Smooth muscle cell of the coronary artery (primary cell): ENCODE measurements around the gene PLK5. TPM values are rescaled to one million over a fixed set of nuclear protein-coding genes. Genes with fewer than 3 reads are reported as not detected.

Experiments used
- total RNA-seq: library from RNA; depleted of rRNA; stranded (reverse); fragments of >200 nt; gene quantifications from 2 replicates; pipeline ENCODE4 v1.2.3, GENCODE V29; 2014; ENCODE audit warnings: low replicate concordance

The PLK5 gene, protein sequence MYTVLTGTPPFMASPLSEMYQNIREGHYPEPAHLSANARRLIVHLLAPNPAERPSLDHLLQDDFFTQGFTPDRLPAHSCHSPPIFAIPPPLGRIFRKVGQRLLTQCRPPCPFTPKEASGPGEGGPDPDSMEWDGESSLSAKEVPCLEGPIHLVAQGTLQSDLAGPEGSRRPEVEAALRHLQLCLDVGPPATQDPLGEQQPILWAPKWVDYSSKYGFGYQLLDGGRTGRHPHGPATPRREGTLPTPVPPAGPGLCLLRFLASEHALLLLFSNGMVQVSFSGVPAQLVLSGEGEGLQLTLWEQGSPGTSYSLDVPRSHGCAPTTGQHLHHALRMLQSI
- total RNA-seq, result not detected in 2 replicates

DNA sequence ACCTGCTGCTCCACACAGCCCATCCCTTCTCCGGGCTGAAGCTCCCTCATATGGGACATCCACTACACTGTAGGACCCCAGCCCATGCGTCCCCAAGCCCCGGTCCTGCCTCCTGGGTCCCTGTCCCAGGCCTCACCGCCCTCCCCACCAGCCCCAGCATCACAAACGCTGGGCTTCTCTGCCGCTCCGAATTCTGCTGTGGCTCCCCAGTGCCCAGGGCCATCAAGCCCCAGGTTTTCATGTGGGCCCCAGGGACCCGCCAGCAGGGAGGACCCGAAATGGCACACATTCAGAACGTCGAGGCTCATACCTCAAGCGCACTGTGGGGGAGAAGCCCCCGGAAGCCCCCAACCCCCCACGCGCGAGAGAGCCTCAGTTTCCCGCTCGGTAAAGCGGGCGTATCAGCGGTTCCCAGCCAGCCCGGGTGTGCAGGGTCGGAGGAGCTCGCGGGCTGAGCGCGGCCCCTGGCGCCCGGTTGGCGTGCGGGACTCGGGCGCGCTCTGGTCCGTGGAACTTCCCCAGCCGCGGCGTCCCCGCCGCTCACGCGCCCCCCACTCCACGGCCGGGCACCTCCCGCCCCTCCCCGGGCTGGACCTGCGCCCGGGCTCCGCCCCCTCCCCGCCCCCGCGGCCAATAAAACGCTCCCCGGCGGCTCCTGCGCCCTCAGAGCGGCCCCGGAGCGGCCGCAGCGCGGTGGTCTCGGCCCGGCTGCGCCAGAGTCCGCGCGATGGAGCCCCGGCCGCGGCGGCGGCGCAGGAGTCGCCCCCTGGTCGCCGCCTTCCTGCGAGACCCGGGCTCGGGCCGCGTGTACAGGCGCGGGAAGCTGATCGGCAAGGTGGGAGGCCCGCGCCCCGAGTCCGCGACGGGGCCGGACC is at the start of gene PLK5:
TSS of gene PLK5 (plus strand) at position 666 of the 875 bp plus-strand sequence. CDS start 2,920 bp downstream, outside the sequence.

DNA sequence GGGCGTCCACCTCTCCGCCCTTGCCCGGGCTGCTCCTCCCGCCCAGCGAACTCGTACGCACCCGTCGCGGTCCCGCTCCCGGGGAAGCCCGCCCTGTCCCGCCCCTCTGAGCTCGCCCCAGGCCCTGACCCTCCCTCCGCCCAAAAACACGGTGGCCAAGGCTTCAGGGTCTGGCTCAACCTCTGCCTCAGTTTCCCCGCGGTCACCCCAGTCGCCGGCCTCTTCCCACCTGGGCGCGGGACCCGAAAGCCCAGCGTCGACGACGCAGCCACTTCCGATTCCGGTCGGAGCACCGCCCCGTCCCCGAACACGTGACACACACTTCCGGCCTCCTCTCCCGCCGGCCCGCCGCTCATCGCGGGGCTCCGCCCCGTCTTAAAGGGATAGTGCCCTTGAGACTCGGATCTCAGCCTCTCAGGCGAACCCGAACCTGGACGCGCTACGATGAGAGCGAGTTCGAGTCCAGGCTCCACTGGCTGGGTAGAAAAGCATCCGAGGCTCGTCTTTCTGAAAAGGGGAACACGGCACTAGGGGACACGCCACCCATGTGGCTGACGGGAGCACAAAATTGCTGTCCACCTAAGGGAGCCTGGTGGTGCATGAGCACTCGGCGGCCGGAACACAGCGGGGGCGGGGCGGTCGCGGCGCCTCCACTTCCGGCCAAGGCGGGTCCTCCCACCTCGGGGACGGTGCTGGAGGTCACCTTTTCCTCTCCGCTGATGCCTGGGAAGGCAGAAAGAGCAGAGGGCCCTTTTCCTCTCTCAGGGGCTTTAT is 44.8 kb upstream of the PLK5 start, which contains the start of gene C19orf25:
TSS of gene C19orf25 (minus strand) at position 282 of the 774 bp plus-strand sequence. CDS start 312 bp downstream, outside the sequence.

DNA sequence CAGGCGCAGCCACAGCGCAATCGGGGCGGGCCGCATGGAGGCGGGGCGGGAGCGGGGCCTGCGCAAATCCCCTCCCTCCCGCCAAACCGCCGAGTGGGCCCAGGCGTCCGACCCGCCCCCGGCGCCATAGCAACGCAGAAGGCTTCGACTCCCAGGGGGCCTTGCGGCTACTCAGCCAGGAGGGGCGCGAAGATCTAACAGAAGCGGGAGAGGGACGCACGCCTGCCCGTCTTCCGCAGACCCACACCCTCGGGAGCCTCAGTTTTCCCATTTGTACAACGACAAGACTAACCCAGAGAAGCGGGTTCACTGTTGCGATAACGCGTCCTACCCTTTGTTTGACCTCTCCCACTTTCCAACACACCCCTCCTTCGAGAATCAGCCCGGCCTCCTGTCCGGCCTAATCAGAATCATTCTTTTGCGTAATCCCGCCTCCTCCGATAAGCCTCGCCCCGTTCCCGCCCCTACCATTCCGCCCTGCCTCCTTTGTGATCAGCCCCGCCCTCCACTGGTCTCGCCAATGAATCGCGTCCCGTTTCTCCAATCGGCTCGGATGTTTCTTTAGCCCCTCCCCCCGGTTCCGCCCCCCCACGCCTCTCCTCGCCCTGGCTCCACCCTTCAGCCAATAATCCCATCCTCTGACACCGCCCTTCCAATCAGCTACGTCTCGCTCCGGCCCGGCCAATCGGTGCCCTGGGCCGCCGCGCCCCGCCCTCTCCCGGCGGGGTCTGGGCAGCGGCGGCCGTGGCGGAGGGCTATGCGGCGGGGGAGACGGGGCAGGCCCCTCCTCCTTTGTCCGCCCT is 33.4 kb upstream of the PLK5 start, which contains the start of gene PCSK4:
TSS of gene PCSK4 (minus strand) at position 40 of the 803 bp plus-strand sequence. CDS start at position 36, 4 bp downstream.

DNA sequence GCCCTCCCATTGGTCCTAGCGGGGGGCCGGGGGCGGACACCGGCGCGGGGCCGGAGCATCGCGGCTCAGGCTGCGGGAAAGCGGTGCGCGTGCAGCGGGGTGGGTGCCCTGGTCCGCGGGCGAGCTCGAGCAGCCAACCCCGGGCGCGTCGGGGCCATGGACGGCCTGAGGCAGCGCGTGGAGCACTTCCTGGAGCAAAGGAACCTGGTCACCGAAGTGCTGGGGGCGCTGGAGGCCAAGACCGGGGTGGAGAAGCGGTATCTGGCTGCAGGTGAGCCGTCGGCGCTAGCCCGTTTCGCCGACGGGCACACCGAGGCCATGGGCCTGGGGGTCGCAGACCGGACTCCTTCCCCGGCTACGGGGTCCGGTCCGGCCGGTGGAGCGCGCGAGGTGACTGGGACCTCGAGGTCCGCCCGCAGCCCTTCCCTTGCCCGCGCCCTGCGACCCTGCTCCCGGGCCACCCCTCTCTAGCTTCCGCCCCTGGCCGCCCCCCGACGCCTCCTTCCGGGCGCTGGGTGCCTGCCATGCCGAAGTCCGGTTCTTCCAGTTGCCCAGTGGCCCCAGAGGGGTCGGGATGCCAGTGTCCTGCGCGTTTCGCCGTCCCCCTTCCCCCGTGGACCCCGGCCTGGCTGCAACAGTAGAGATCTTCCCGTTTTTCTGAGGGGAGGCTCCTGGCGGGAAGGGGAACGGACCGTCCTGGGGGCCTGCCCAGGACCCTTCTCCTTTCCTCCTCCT is 32.6 kb upstream of the PLK5 start, which contains the start of gene REEP6:
TSS of gene REEP6 (plus strand) at position 68 of the 735 bp plus-strand sequence. CDS start at position 157, 89 bp downstream.

DNA sequence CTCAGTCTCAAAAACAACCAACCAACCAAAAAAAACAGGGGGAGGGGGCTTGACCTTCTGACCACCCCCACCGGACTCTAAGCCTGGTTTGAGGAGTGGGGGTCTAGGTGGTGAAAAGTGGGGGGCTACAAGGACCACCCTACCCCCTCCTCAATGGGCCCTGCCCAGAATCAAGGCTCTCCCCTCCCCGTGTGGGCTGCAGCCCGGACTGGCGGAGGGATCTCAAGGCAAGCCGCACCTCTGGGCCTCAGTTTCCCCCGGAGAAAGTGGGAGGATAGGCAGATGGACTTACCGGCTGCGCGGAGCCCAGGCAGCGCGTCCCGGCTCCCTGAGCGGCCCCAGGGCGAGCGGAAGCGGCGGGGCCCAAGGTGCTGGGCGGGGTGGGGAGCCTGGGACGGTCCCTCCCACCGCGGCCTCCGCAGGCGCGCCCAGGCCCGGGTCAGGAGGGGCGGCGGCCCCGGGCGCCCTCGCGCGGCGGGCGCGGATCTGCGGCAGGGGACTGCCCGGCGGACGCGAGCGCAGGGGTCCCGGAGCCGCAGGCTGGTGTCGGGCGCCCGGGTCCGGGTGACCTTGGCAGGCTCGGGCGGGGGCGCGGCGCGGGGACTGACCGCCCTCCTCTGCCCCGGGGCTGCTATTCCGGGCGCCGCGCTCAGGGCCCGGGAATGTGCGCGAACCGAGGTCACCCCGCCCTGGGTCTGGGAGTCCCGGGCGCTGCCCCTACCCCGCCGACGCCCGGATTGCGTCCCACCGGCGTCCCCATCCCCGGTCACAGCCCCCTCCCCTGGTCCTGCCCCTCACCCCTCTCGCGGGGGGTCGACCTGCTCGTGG is 11.0 kb upstream of the PLK5 start, which contains the start of gene ADAMTSL5:
TSS of gene ADAMTSL5 (minus strand) at position 349 of the 828 bp plus-strand sequence. CDS start 2,076 bp downstream, outside the sequence.

DNA sequence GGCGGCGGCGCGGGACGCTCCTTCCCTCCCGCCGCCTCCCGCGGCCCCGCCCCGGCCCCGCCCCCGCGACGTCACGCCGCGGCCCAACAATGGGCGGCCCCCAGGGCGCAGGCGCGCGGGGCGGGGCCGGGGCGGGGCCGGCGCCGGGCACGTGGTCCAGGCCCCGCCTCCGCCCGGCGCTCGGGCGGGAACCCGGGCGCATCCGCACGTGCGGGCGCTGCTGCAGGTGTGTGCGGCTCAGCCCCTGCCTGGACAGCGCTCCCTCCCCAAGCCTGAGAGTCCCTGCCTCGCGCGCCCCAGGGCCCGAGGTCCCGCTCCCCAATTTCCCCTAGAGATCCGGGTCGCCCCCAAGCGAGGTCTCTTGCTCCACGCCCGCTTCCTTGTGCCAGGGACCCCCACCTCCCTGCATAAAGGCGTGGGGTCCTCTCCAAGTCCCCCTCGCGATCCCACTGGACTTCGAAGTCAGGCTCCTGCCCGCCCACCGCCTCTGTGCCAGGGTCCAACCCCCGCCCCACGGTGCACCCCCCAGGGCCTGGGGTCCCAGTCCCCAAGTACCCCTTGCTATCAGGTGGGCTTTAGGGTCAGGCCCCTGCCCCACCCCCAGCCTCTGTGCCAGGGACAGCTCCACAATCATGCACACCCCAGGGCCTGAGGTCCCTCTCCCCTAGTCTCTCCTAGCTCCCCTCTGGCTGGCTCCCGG is 44.6 kb downstream of the PLK5 start, which contains the start of gene MEX3D:
TSS of gene MEX3D (minus strand) at position 6 of the 700 bp plus-strand sequence. CDS start 267 bp downstream, outside the sequence.

Other genes starting within 250 kb of the PLK5 start
- gene FAM174C, start 248.5 kb upstream of the PLK5 start, total RNA-seq, result 8.4 and 17.5 TPM in 2 replicates
- not detected in 2 replicates for gene EFNA2, start 238.2 kb upstream of the PLK5 start, total RNA-seq
- 51.4 and 87.2 TPM in 2 replicates for gene NDUFS7, start 140.2 kb upstream of the PLK5 start, total RNA-seq
- 29.8 and 36.3 TPM in 2 replicates for gene GAMT, start 122.5 kb upstream of the PLK5 start, total RNA-seq
- gene DAZAP1, start 116.5 kb upstream of the PLK5 start, total RNA-seq, result 22.8 and 53.7 TPM in 2 replicates
- 178 and 496 TPM in 2 replicates for gene RPS15, start 85.7 kb upstream of the PLK5 start, total RNA-seq
- gene APC2, start 74.0 kb upstream of the PLK5 start, total RNA-seq, result under 0.01 and 0.08 TPM in 2 replicates
- gene C19orf25, start 44.9 kb upstream of the PLK5 start, total RNA-seq, result 13.5 and 21.2 TPM in 2 replicates
- gene PCSK4, start 33.7 kb upstream of the PLK5 start, total RNA-seq, result 0.68 and 1.5 TPM in 2 replicates
- 1.3 and 2.2 TPM in 2 replicates for gene REEP6, start 32.9 kb upstream of the PLK5 start, total RNA-seq
- 1.3 and 2.6 TPM in 2 replicates for gene ADAMTSL5, start 11.1 kb upstream of the PLK5 start, total RNA-seq
- gene MEX3D, start 44.2 kb downstream of the PLK5 start, total RNA-seq, result 29.7 and 35.6 TPM in 2 replicates
- gene MBD3, start 68.8 kb downstream of the PLK5 start, total RNA-seq, result 75.7 and 87.9 TPM in 2 replicates
- 42.0 and 110 TPM in 2 replicates for gene UQCR11, start 81.4 kb downstream of the PLK5 start, total RNA-seq
- gene TCF3, start 128.5 kb downstream of the PLK5 start, total RNA-seq, result 58.5 and 79.1 TPM in 2 replicates
- not detected in 2 replicates for gene ONECUT3, start 229.4 kb downstream of the PLK5 start, total RNA-seq